ENCODE measurements around the gene PPM1E.

Gene PPM1E

GRCh38 chr17:58875261-58875660, 119.6 kb downstream of the PPM1E start:
- Histone ChIP-seq H3K9me3 (ENCODE audit: control insufficient read depth in 5 of 5, low read length in 5 of 5) (no peaks in the 10 kb centered on the region), H3K27ac (ENCODE audit: low read depth, low read length) (no peak overlapping the region), H3K4me3 (ENCODE audit: low read depth in 1 of 5, low read length in 5 of 5) (no peak overlapping the region), H3K4me1 (ENCODE audit: control insufficient read depth in 5 of 5, insufficient read depth in 5 of 5, low read length in 5 of 5) (peaks cover 0 to 2% (median 0%) of the 10 kb centered on the region in 5 donors), H3K27me3 (ENCODE audit: control insufficient read depth in 5 of 5, insufficient read depth in 4 of 5, low read length in 5 of 5) (no peaks in the 10 kb centered on the region), H3K36me3 (ENCODE audit: control insufficient read depth in 5 of 5, insufficient read depth in 5 of 5, low read length in 5 of 5) (no peaks in the 10 kb centered on the region), H3K9ac (ENCODE audit: low read length in 5 of 5) (no peak overlapping the region)

GRCh38 chr17:58884161-58884560, 128.5 kb downstream of the PPM1E start:
- H3K27me3 ChIP-seq (ENCODE audit: control insufficient read depth in 5 of 5, insufficient read depth in 4 of 5, low read length in 5 of 5), result no peaks in the 10 kb centered on the region
- no peaks in the 10 kb centered on the region for H3K9me3 ChIP-seq (ENCODE audit: control insufficient read depth in 5 of 5, low read length in 5 of 5)
- no peak overlapping the region for H3K9ac ChIP-seq (ENCODE audit: low read length in 5 of 5)
- no peaks in the 10 kb centered on the region for H3K36me3 ChIP-seq (ENCODE audit: control insufficient read depth in 5 of 5, insufficient read depth in 5 of 5, low read length in 5 of 5)
- H3K27ac ChIP-seq (ENCODE audit: low read depth, low read length), result no peak overlapping the region
- H3K4me3 ChIP-seq (ENCODE audit: low read depth in 1 of 5, low read length in 5 of 5), result no peak overlapping the region
- peaks cover 0 to 2% (median 0%) of the 10 kb centered on the region in 5 donors for H3K4me1 ChIP-seq (ENCODE audit: control insufficient read depth in 5 of 5, insufficient read depth in 5 of 5, low read length in 5 of 5)

GRCh38 chr17:58886514-58886913, 130.9 kb downstream of the PPM1E start:
- H3K36me3 ChIP-seq (ENCODE audit: control insufficient read depth in 5 of 5, insufficient read depth in 5 of 5, low read length in 5 of 5), result no peaks in the 10 kb centered on the region
- H3K4me1 ChIP-seq (ENCODE audit: control insufficient read depth in 5 of 5, insufficient read depth in 5 of 5, low read length in 5 of 5), result no peaks in the 10 kb centered on the region
- H3K27me3 ChIP-seq (ENCODE audit: control insufficient read depth in 5 of 5, insufficient read depth in 4 of 5, low read length in 5 of 5), result no peaks in the 10 kb centered on the region
- H3K4me3 ChIP-seq (ENCODE audit: low read depth in 1 of 5, low read length in 5 of 5), result no peak overlapping the region
- H3K27ac ChIP-seq (ENCODE audit: low read depth, low read length), result no peak overlapping the region
- no peak overlapping the region for H3K9ac ChIP-seq (ENCODE audit: low read length in 5 of 5)
- peaks cover 0 to 11% (median 7%) of the 10 kb centered on the region in 5 donors for H3K9me3 ChIP-seq (ENCODE audit: control insufficient read depth in 5 of 5, low read length in 5 of 5)

GRCh38 chr17:58889928-58890327, 134.3 kb downstream of the PPM1E start:
- Histone ChIP-seq H3K27me3 (ENCODE audit: control insufficient read depth in 5 of 5, insufficient read depth in 4 of 5, low read length in 5 of 5) (no peaks in the 10 kb centered on the region), H3K4me1 (ENCODE audit: control insufficient read depth in 5 of 5, insufficient read depth in 5 of 5, low read length in 5 of 5) (no peaks in the 10 kb centered on the region), H3K4me3 (ENCODE audit: low read depth in 1 of 5, low read length in 5 of 5) (no peak overlapping the region), H3K27ac (ENCODE audit: low read depth, low read length) (no peak overlapping the region), H3K36me3 (ENCODE audit: control insufficient read depth in 5 of 5, insufficient read depth in 5 of 5, low read length in 5 of 5) (no peaks in the 10 kb centered on the region), H3K9ac (ENCODE audit: low read length in 5 of 5) (no peak overlapping the region), H3K9me3 (ENCODE audit: control insufficient read depth in 5 of 5, low read length in 5 of 5) (peaks cover 0 to 11% (median 7%) of the 10 kb centered on the region in 5 donors)

- Histone ChIP-seq H3K4me1 (ENCODE audit: control insufficient read depth in 5 of 5, insufficient read depth in 5 of 5, low read length in 5 of 5) (no peaks in the 10 kb centered on the region), H3K4me3 (ENCODE audit: low read depth in 1 of 5, low read length in 5 of 5) (no peak overlapping the region), H3K27me3 (ENCODE audit: control insufficient read depth in 5 of 5, insufficient read depth in 4 of 5, low read length in 5 of 5) (no peaks in the 10 kb centered on the region), H3K9ac (ENCODE audit: low read length in 5 of 5) (no peak overlapping the region), H3K36me3 (ENCODE audit: control insufficient read depth in 5 of 5, insufficient read depth in 5 of 5, low read length in 5 of 5) (no peaks in the 10 kb centered on the region), H3K9me3 (ENCODE audit: control insufficient read depth in 5 of 5, low read length in 5 of 5) (peaks cover 0 to 4% (median 0%) of the 10 kb centered on the region in 5 donors), H3K27ac (ENCODE audit: low read depth, low read length) (no peak overlapping the region)
Measured at GRCh38 chr17:58899191-58899590, 143.5 kb downstream of the PPM1E start.

GRCh38 chr17:58902322-58902721, 146.7 kb downstream of the PPM1E start:
- Histone ChIP-seq H3K27ac (ENCODE audit: low read depth, low read length) (no peak overlapping the region), H3K9me3 (ENCODE audit: control insufficient read depth in 5 of 5, low read length in 5 of 5) (peaks cover 0 to 10% (median 3%) of the 10 kb centered on the region in 5 donors)

GRCh38 chr17:58911741-58912343, 156.2 kb downstream of the PPM1E start:
- Histone ChIP-seq H3K27me3 (ENCODE audit: control insufficient read depth in 5 of 5, insufficient read depth in 4 of 5, low read length in 5 of 5) (no peaks in the 10 kb centered on the region), H3K9ac (ENCODE audit: low read length in 5 of 5) (no peak overlapping the region), H3K9me3 (ENCODE audit: control insufficient read depth in 5 of 5, low read length in 5 of 5) (peaks cover 0 to 22% (median 9%) of the 10 kb centered on the region in 5 donors), H3K36me3 (ENCODE audit: control insufficient read depth in 5 of 5, insufficient read depth in 5 of 5, low read length in 5 of 5) (no peaks in the 10 kb centered on the region), H3K4me3 (ENCODE audit: low read depth in 1 of 5, low read length in 5 of 5) (no peak overlapping the region), H3K27ac (ENCODE audit: low read depth, low read length) (no peak overlapping the region), H3K4me1 (ENCODE audit: control insufficient read depth in 5 of 5, insufficient read depth in 5 of 5, low read length in 5 of 5) (peaks cover 0 to 4% (median 0%) of the 10 kb centered on the region in 5 donors)

More at GRCh38 chr17:58902322-58902721, 146.7 kb downstream of the PPM1E start:
- Histone ChIP-seq H3K9ac (ENCODE audit: low read length in 5 of 5) (no peak overlapping the region), H3K27me3 (ENCODE audit: control insufficient read depth in 5 of 5, insufficient read depth in 4 of 5, low read length in 5 of 5) (no peaks in the 10 kb centered on the region), H3K36me3 (ENCODE audit: control insufficient read depth in 5 of 5, insufficient read depth in 5 of 5, low read length in 5 of 5) (no peaks in the 10 kb centered on the region), H3K4me3 (ENCODE audit: low read depth in 1 of 5, low read length in 5 of 5) (no peak overlapping the region), H3K4me1 (ENCODE audit: control insufficient read depth in 5 of 5, insufficient read depth in 5 of 5, low read length in 5 of 5) (no peaks in the 10 kb centered on the region)

- H3K27ac ChIP-seq (ENCODE audit: low read depth, low read length), result no peak overlapping the region
- H3K9ac ChIP-seq (ENCODE audit: low read length in 5 of 5), result no peak overlapping the region
- peaks cover 0 to 22% (median 9%) of the 10 kb centered on the region in 5 donors for H3K9me3 ChIP-seq (ENCODE audit: control insufficient read depth in 5 of 5, low read length in 5 of 5)
- no peak overlapping the region for H3K4me3 ChIP-seq (ENCODE audit: low read depth in 1 of 5, low read length in 5 of 5)
- H3K36me3 ChIP-seq (ENCODE audit: control insufficient read depth in 5 of 5, insufficient read depth in 5 of 5, low read length in 5 of 5), result no peaks in the 10 kb centered on the region
- peaks cover 0 to 4% (median 0%) of the 10 kb centered on the region in 5 donors for H3K4me1 ChIP-seq (ENCODE audit: control insufficient read depth in 5 of 5, insufficient read depth in 5 of 5, low read length in 5 of 5)
- H3K27me3 ChIP-seq (ENCODE audit: control insufficient read depth in 5 of 5, insufficient read depth in 4 of 5, low read length in 5 of 5), result no peaks in the 10 kb centered on the region
Measured at GRCh38 chr17:58913552-58913951, 157.9 kb downstream of the PPM1E start.

GRCh38 chr17:58913971-58914769, 158.5 kb downstream of the PPM1E start:
- Histone ChIP-seq H3K27ac (ENCODE audit: low read depth, low read length) (no peak overlapping the region), H3K4me1 (ENCODE audit: control insufficient read depth in 5 of 5, insufficient read depth in 5 of 5, low read length in 5 of 5) (peaks cover 0 to 4% (median 0%) of the 10 kb centered on the region in 5 donors), H3K4me3 (ENCODE audit: low read depth in 1 of 5, low read length in 5 of 5) (no peak overlapping the region), H3K36me3 (ENCODE audit: control insufficient read depth in 5 of 5, insufficient read depth in 5 of 5, low read length in 5 of 5) (no peaks in the 10 kb centered on the region), H3K27me3 (ENCODE audit: control insufficient read depth in 5 of 5, insufficient read depth in 4 of 5, low read length in 5 of 5) (no peaks in the 10 kb centered on the region), H3K9ac (ENCODE audit: low read length in 5 of 5) (no peak overlapping the region), H3K9me3 (ENCODE audit: control insufficient read depth in 5 of 5, low read length in 5 of 5) (peaks cover 0 to 22% (median 9%) of the 10 kb centered on the region in 5 donors)

GRCh38 chr17:58917228-58917627, 161.6 kb downstream of the PPM1E start:
- no peak overlapping the region for H3K27ac ChIP-seq (ENCODE audit: low read depth, low read length)
- H3K9ac ChIP-seq (ENCODE audit: low read length in 5 of 5), result no peak overlapping the region
- H3K36me3 ChIP-seq (ENCODE audit: control insufficient read depth in 5 of 5, insufficient read depth in 5 of 5, low read length in 5 of 5), result no peaks in the 10 kb centered on the region
- peaks cover 0 to 4% (median 0%) of the 10 kb centered on the region in 5 donors for H3K4me1 ChIP-seq (ENCODE audit: control insufficient read depth in 5 of 5, insufficient read depth in 5 of 5, low read length in 5 of 5)
- H3K9me3 ChIP-seq (ENCODE audit: control insufficient read depth in 5 of 5, low read length in 5 of 5), result peaks cover 0 to 4% (median 2%) of the 10 kb centered on the region in 5 donors
- no peak overlapping the region for H3K4me3 ChIP-seq (ENCODE audit: low read depth in 1 of 5, low read length in 5 of 5)
- H3K27me3 ChIP-seq (ENCODE audit: control insufficient read depth in 5 of 5, insufficient read depth in 4 of 5, low read length in 5 of 5), result no peaks in the 10 kb centered on the region

Measured in subcutaneous abdominal adipose tissue (tissue), 5 donors.